ENCODE data around the gene EBF4.

The EBF4 gene

DNA sequence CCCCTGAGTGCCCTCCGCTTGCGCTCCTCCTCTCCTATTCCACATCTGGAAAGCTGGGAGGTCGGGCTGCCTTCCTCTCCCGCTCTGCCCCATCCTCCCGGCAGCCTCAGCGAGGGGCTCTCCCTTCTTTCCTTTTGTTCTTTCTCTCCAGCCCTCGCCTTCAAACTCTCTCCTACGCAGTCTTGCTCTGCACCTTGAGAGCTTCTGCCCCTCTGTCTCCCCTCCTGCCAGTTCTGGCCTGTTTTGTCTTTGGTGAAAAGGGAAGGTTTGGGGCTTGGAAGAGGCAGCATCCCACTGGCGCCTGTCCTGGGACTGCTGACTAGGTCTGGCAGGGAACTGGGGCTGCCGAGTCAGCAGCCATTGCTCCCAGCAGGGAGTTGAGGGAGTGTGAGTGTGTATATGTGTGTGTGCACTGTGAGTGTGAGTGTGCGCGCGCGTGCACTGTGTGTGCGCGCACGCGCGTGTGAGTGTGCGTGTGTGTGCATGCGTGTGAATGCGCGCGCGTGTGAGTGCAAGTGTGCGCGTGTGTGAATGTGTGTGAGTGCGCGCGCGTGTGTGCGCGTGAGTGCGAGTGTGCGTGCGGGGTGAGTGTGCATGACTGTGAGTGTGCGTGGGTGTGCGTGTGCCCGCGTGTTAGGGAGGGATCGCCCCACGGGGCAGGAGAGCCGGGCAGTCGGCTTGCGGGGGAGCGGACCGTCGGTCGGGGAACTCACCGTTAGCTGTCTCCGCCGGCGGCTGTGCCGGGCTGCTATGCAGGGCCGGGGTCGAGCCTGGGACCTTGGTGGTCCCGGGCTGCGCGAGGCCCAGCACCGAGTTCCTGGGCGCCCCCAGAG, 107.3 kb downstream of the EBF4 start:
- H3K27ac ChIP-seq, result no peak overlapping the region
- no peak for TF ChIP-seq ZFX (IDR thresholded peaks at IDR 0.05; ENCODE audit: borderline replicate concordance)
- TF ChIP-seq, protein P1, sequence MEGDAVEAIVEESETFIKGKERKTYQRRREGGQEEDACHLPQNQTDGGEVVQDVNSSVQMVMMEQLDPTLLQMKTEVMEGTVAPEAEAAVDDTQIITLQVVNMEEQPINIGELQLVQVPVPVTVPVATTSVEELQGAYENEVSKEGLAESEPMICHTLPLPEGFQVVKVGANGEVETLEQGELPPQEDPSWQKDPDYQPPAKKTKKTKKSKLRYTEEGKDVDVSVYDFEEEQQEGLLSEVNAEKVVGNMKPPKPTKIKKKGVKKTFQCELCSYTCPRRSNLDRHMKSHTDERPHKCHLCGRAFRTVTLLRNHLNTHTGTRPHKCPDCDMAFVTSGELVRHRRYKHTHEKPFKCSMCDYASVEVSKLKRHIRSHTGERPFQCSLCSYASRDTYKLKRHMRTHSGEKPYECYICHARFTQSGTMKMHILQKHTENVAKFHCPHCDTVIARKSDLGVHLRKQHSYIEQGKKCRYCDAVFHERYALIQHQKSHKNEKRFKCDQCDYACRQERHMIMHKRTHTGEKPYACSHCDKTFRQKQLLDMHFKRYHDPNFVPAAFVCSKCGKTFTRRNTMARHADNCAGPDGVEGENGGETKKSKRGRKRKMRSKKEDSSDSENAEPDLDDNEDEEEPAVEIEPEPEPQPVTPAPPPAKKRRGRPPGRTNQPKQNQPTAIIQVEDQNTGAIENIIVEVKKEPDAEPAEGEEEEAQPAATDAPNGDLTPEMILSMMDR (IDR thresholded peaks at IDR 0.05), result no peak

DNA sequence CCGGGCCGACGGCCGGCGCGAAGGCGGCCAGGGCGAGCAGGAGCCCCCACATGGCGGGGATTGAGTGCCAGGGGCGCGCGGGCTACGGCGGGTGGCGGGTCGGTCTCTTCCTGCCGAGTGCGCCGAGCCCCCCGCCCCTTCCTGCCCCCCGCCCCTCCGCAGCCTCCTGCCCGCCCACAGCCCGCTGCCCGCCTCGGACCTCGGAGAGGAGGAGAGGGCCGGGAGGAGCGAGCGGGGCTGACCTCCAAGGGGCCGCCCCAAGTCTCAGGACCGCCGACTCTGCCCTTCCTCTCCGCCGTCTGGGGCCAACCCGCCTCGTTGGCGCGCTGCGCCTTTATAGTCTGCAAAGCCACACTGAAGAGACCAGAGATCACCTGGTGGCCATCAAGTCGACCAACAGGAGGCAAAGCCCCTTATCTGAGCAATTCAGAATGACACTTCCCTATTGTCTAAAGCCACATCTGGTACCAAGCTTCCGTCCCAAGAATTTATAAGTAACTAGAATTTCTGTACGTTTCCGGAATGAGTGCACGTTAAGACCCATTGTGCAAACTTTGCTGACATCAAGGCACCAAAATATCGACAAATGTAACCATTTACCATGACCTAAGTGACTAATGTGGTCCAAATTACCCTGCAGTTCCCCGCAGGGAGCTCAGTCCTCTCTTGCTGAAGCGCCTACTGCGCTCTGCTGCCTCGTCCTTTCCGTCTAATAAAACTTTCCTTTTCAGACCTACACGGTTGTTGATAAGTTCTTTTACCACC, 108.1 kb downstream of the EBF4 start, which contains the start of gene CPXM1:
Gene CPXM1 (minus strand): TSS at position 107 of the 765 bp plus-strand sequence. CDS start 55 bp downstream, at position 52.
- no peak within 1 kb of the TSS for H3K27ac ChIP-seq
- no peak for TF ChIP-seq ZFX (IDR thresholded peaks at IDR 0.05; ENCODE audit: borderline replicate concordance)
- TF ChIP-seq, protein P1 (IDR thresholded peaks at IDR 0.05), result no peak

DNA sequence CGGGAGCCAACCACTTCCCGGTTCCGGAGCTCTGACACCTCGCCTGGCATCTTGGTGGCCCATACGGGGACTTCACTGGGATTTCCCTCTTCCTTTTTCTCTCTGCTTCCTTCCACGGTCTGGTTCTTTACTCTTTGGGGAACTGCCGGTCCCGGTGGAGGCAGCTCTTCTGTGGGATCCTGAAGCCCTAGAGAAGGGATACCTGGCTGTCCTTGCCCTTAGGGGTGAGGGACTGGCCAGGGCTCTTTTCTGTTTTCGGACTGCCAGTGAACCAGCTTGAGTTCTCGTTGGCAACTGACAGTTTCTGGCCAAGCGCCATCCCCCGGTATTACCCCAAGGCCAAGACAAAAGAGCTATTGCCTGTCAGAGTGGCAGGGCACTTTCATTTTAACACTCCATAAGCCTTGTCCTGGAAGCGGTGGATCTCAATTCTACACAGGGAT, 108.7 kb downstream of the EBF4 start:
- TF ChIP-seq, protein P1 (IDR thresholded peaks at IDR 0.05), result no peak
- no peak for TF ChIP-seq ZFX (IDR thresholded peaks at IDR 0.05; ENCODE audit: borderline replicate concordance)
- no peak overlapping the region for H3K27ac ChIP-seq

DNA sequence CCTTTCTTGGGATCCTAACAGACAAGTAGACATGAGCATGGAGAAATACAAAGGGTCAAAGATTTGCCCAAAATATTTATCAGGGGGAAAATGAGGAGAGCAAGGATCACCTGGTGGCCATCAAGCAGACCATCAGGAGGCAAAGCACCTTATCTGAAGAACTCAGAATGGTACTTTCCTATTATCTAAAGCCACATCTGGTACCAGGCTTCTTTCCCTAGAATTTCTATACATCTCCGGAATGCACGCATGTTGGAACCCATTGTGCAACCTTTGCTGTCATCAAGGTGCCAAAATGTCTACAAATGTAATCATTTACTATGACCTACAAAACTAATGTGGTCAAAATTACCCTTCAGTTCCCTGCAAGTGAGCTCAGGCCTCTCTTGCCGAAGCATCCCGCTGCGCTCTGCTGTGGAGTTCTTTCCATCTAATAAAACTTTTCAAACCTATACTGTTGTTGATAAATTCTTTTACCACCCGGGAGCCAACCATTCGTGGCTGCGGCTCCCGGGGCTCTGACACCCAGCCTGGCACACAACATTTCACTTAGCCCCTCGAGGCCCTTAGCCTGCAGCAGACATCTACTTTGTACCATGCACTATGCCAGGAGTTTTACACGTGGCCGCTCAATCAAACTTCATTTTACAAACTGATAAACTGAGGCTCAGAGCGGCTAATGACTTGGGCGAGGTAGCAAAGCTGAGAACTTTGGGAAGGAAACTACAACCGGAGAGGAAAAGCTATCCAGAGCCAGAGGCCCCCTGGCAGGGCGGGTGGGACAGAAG, 111.7 kb downstream of the EBF4 start:
- TF ChIP-seq, protein P1 (IDR thresholded peaks at IDR 0.05), result no peak
- TF ChIP-seq ZFX (IDR thresholded peaks at IDR 0.05; ENCODE audit: borderline replicate concordance), result no peak
- H3K27ac ChIP-seq, result no peak overlapping the region

DNA sequence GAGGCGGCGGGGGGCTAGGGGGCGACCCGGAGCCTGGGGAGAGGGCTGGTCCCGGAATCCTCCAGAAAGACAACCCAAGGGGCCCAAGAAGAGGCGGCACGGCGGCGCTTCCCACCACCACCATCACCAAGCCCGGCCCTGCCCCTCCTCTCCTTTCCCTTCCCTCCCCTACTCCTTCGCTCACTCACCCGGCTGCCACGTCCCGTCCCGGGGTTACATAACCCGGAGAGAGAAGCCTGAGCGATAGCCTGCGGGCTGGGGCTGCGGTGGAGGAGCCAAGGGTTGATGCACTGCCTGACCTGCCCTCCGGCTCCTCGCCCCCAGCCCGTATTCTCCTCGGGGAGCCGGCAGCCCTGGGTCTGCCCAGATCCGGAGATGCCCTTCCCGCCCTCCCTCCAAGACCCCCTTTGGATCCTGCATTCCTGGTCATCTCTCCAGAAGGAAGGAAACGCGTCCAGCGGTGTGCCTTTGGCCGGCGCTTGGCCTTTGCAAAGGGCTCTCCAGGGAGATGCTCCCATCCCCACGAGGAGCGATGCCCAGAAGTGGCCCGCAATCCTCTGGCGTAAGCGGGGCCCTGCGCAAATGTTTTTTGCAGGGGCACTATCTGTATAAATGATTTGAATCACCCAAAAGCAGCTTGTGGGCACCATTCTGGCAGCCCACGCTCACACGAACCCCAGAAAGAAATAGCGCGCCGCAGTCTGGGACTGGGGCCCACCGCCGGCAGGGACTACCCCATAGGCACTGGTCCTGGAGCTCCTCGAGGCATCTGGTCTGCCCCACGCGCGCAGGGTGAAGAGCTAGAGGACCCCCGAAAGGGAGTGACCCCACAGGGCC, 112.5 kb downstream of the EBF4 start:
- no peak overlapping the region for H3K27ac ChIP-seq
- TF ChIP-seq ZFX (IDR thresholded peaks at IDR 0.05; ENCODE audit: borderline replicate concordance), result no peak

DNA sequence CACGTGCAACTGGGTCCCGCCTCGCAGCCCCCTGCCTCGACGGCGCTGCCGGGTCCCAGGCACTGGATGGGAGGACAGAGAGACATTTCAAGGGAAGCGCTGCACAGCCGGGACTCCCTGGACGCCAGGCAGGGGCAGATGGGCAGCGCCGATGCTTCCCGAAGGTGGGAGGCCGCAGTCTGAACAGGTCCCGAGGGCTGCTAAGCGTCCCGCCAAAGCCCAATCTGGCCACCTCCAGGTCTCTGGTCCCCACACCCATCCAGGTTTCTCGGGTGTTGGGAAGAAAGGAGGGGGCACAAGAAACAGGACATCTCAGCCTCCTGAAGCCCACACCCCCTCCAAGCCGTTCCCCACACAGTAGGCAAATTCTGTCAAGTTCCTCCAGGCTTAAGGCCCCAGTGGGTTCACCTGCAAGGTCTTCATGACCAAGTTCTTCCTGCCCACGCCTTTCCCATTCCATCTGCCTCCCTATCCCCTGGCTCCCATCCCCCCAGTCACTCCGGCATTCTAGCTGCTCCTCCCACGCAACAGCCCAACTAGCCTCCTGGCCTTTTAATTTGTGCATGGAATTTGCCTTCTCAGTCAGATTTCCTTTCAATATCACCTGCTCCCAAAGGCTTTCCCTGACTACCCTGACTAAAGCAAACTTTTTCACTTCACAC, 113.2 kb downstream of the EBF4 start:
- H3K27ac ChIP-seq, result no peak overlapping the region
- TF ChIP-seq ZFX (IDR thresholded peaks at IDR 0.05; ENCODE audit: borderline replicate concordance), result no peak
- TF ChIP-seq, protein P1 (IDR thresholded peaks at IDR 0.05), result no peak
